Chondrocyte (in vitro differentiated cells): Measurements from ENCODE around the gene TMCC1. TPM values are rescaled to one million over a fixed set of nuclear protein-coding genes. Genes with fewer than 3 reads are reported as not detected.
A peak's percentile ranks its signal among the peaks of the same experiment; 100 is the strongest.

Source experiments
- DNase-seq: peaks from one replicate; pipeline ENCODE4 v3.0.0; 2021; ENCODE audit warnings: mixed read lengths, low spot score
- H3K27ac Mint-ChIP-seq: one replicate; pipeline ENCODE4 v1.8.0; 2021; ENCODE audit warnings: mild to moderate bottlenecking, moderate library complexity, mixed read lengths; ENCODE audit not compliant: unreplicated experiment
- H3K27me3 Mint-ChIP-seq: 2 replicates; pipeline ENCODE4 v1.8.0; 2021; ENCODE audit warnings: low read depth, mixed read lengths
- H3K36me3 Mint-ChIP-seq: 2 replicates; pipeline ENCODE4 v1.8.0; 2021; ENCODE audit warnings: low read depth, mixed read lengths
- H3K4me1 Mint-ChIP-seq: 2 replicates; pipeline ENCODE4 v1.8.0; 2021; ENCODE audit warnings: low read depth, mild to moderate bottlenecking, mixed read lengths
- H3K4me3 Mint-ChIP-seq: one replicate; pipeline ENCODE4 v1.8.0; 2021; ENCODE audit warnings: mild to moderate bottlenecking, moderate library complexity, mixed read lengths; ENCODE audit not compliant: unreplicated experiment
- H3K9me3 Mint-ChIP-seq: 2 replicates; pipeline ENCODE4 v1.8.0; 2021; ENCODE audit warnings: low read depth, mixed read lengths
- total RNA-seq: library from RNA; stranded (reverse); gene quantifications from 3 replicates; pipeline ENCODE4 v1.2.1, GENCODE V29; 2021
- TF ChIP-seq, protein P1 (sequence below): fragments of 200-600 bp; sonication (generic); IDR thresholded peaks from 2 replicates; pipeline ENCODE4 v1.5.0; 2021; ENCODE audit warnings: antibody characterized with exemption, mild to moderate bottlenecking, moderate library complexity

The TMCC1 gene
- total RNA-seq, 1 donor from 2014 or later, result 34.3 TPM

DNA sequence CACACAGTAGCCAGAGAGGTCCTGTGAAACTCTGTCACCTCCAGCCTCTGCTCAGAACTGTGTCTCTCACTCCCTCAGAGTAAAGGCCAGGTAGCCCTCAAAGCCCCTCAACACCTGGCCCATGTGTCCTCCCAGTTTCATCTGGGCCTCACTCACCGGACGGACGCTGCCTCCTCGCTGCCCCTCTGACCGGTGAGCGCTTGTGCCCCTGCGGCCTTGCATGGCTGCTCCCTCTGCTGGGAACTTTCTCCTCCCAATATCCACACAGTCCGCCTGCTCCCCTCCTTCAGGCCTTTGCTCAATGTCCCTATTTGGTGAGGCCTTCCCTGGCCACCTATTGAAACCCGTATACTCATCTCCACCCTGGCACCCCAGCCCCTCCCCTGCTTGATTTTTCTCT lies 44.2 kb upstream of the TMCC1 start:
- H3K27ac Mint-ChIP-seq, result no peak overlapping the region
- H3K4me1 Mint-ChIP-seq, result peaks cover 4% of the 10 kb centered on the region
- H3K27me3 Mint-ChIP-seq, result peaks cover 2% of the 10 kb centered on the region
- DNase-seq, result no peak
- TF ChIP-seq, protein P1, sequence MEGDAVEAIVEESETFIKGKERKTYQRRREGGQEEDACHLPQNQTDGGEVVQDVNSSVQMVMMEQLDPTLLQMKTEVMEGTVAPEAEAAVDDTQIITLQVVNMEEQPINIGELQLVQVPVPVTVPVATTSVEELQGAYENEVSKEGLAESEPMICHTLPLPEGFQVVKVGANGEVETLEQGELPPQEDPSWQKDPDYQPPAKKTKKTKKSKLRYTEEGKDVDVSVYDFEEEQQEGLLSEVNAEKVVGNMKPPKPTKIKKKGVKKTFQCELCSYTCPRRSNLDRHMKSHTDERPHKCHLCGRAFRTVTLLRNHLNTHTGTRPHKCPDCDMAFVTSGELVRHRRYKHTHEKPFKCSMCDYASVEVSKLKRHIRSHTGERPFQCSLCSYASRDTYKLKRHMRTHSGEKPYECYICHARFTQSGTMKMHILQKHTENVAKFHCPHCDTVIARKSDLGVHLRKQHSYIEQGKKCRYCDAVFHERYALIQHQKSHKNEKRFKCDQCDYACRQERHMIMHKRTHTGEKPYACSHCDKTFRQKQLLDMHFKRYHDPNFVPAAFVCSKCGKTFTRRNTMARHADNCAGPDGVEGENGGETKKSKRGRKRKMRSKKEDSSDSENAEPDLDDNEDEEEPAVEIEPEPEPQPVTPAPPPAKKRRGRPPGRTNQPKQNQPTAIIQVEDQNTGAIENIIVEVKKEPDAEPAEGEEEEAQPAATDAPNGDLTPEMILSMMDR, result no peak
- H3K9me3 Mint-ChIP-seq, result no peaks in the 10 kb centered on the region
- H3K4me3 Mint-ChIP-seq, result no peak overlapping the region
- no peaks in the 10 kb centered on the region for H3K36me3 Mint-ChIP-seq

DNA sequence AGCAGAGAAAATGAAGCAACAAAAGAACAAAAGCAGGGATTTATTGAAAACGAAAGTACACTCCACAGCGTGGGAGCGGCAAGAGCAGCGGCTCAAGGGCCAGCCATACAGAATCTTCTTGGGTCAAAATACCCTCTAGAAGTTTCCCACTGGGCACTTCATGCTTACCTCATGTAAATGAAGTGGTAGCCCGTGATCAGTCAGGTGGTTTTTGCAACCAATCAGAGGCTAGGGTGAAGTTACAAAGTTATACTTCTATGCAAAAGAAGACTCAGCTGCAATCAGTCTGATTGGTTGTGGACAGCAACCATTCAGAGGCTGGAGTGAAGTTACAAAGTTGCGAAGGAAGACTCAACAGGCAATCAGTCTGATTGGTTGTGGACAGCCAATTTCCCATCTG lies 43.2 kb upstream of the TMCC1 start:
- H3K27me3 Mint-ChIP-seq, result no peaks in the 10 kb centered on the region
- no peak for DNase-seq
- H3K4me3 Mint-ChIP-seq, result no peak overlapping the region
- H3K4me1 Mint-ChIP-seq, result peaks cover 4% of the 10 kb centered on the region
- H3K27ac Mint-ChIP-seq, result no peak overlapping the region
- H3K9me3 Mint-ChIP-seq, result no peaks in the 10 kb centered on the region
- TF ChIP-seq, protein P1, result no peak
- no peaks in the 10 kb centered on the region for H3K36me3 Mint-ChIP-seq

DNA sequence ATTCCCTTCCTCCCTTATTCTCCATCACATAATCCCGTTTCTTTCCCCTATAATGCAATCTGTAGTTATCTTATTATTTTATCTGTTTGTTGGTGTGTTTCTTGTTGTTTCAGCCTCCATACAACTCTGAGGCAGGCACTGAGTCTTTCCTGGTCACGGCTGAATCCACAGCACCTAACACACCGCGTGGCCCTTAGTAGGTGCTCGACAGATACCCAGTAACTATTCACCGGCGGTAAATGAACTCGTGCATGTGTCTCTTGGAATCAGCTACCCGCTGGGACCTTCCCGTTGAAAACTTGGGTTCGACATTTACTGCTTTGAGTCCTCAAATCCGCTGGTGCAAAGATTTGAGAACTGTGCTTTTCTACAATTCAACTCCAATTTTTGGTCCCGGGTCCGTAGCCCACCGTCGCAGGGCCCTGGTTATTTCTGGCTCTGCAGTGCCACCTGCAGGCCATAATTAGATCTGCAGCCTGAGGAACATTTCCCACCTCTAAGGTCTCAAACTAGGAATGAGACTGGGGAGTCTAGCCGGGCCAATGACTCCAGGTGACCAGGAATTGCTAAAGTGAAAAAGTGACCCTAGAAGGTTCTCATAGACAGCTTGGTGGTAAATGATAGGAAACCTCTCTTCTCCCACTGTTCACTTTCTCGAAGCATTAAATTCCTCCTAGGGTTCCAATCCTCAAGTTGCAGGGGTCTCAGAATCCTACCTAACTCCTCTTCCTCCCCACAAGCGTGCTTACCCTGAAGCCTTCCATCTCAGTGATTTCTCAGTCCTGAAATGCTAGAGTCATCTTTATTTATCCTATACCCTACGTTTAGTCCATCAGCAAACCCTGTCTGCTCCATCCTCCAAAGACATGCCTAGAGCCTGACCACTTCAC lies 41.0 kb upstream of the TMCC1 start:
- Mint-ChIP-seq H3K27ac (no peak overlapping the region), H3K27me3 (no peaks in the 10 kb centered on the region), H3K4me3 (peak overlapping the region; percentile 24), H3K4me1 (peaks cover 4% of the 10 kb centered on the region), H3K36me3 (peaks cover 2% of the 10 kb centered on the region), H3K9me3 (peaks cover 8% of the 10 kb centered on the region)
- TF ChIP-seq, protein P1, result peak; percentile 98
- DNase-seq, result no peak

DNA sequence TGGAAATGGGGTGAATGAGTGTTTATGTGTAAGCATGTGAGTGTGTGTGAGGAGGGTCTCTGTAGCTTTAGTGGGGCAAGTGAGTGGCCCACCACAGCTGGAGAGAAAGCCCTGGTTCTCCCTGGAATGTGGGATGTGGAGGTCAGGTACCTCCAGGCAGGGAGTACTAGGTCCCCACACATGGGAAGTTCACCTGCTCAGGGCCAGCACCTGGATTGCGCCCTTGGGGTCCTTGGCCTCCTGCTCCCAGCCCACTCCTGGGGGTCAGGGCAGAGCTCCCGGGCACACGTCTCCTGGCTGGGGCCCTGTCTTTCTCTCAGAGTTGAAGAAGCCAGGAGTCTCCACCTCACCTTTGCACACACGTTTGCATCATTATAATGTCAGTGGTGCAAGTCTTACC lies 40.0 kb upstream of the TMCC1 start:
- TF ChIP-seq, protein P1, result no peak
- no peaks in the 10 kb centered on the region for H3K27me3 Mint-ChIP-seq
- DNase-seq, result no peak
- no peak overlapping the region for H3K27ac Mint-ChIP-seq
- no peak overlapping the region for H3K4me3 Mint-ChIP-seq
- H3K36me3 Mint-ChIP-seq, result peaks cover 5% of the 10 kb centered on the region
- H3K4me1 Mint-ChIP-seq, result peaks cover 4% of the 10 kb centered on the region
- H3K9me3 Mint-ChIP-seq, result peaks cover 12% of the 10 kb centered on the region

DNA sequence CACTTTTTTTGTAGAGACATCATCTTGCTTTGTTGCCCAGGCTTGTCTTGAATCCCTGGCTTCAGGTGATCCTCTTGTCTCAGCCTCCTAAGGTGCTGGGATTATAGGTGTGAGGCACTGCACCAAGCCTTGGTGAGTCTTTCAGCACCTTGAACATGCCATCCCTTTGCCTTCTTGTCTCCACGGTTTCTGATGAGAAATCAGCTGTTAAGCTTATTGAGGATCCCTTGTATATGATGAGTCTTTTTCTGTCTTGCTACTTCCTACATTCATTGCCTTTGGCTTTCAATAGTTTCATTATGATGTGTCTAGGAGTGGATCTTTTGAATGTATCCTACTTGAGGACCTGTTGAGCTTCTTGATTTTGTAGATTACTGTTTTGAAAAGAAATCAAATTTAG lies 35.9 kb upstream of the TMCC1 start:
- TF ChIP-seq, protein P1, result no peak
- Mint-ChIP-seq H3K4me3 (no peak overlapping the region), H3K9me3 (peaks cover 16% of the 10 kb centered on the region), H3K27me3 (peaks cover 1% of the 10 kb centered on the region), H3K4me1 (peaks cover 3% of the 10 kb centered on the region), H3K27ac (no peak overlapping the region), H3K36me3 (peaks cover 6% of the 10 kb centered on the region)
- no peak for DNase-seq
